ENCODE data around the gene SLC45A3.
A peak's percentile ranks its signal among the peaks of the same experiment; 100 is the strongest.

The SLC45A3 gene

GRCh38 chr1:205631010-205631767 lies 49.1 kb downstream of the SLC45A3 start:
- DNase-seq (ENCODE audit: low read depth), result peak; percentile 86
- no peak for TF ChIP-seq CTCF (conservative IDR thresholded peaks at IDR 0.05; ENCODE audit: low read depth, low read length)
- H3K4me3 ChIP-seq (ENCODE audit: low read depth, low read length), result peak overlapping the region; percentile 77

GRCh38 chr1:205630651-205631009 lies 49.7 kb downstream of the SLC45A3 start:
- TF ChIP-seq CTCF (conservative IDR thresholded peaks at IDR 0.05; ENCODE audit: low read depth, low read length), result no peak
- H3K4me3 ChIP-seq (ENCODE audit: low read depth, low read length), result peak overlapping the region; percentile 77
- DNase-seq (ENCODE audit: low read depth), result no peak

- peak; percentile 62 for DNase-seq (ENCODE audit: low read depth)
- H3K4me3 ChIP-seq (ENCODE audit: low read depth, low read length), result peak overlapping the region; percentile 77
- no peak for TF ChIP-seq CTCF (conservative IDR thresholded peaks at IDR 0.05; ENCODE audit: low read depth, low read length)
These were observed 50.1 kb downstream of the SLC45A3 start for GRCh38 chr1:205630241-205630640.

GRCh38 chr1:205629751-205630150 lies 50.6 kb downstream of the SLC45A3 start:
- peak; percentile 4 for DNase-seq (ENCODE audit: low read depth)
- H3K4me3 ChIP-seq (ENCODE audit: low read depth, low read length), result peak overlapping the region; percentile 4
- TF ChIP-seq CTCF (conservative IDR thresholded peaks at IDR 0.05; ENCODE audit: low read depth, low read length), result no peak

- no peak overlapping the region for H3K4me3 ChIP-seq (ENCODE audit: low read depth, low read length)
- TF ChIP-seq CTCF (conservative IDR thresholded peaks at IDR 0.05; ENCODE audit: low read depth, low read length), result no peak
These were observed 52.4 kb downstream of the SLC45A3 start for GRCh38 chr1:205627956-205628355.

GRCh38 chr1:205626216-205626615 lies 54.1 kb downstream of the SLC45A3 start:
- no peak for DNase-seq (ENCODE audit: low read depth)
- no peak for TF ChIP-seq CTCF (conservative IDR thresholded peaks at IDR 0.05; ENCODE audit: low read depth, low read length)
- no peak overlapping the region for H3K4me3 ChIP-seq (ENCODE audit: low read depth, low read length)

More at GRCh38 chr1:205627956-205628355, 52.4 kb downstream of the SLC45A3 start:
- no peak for DNase-seq (ENCODE audit: low read depth)

GRCh38 chr1:205623646-205624045 lies 56.7 kb downstream of the SLC45A3 start:
- no peak for DNase-seq (ENCODE audit: low read depth)
- no peak overlapping the region for H3K4me3 ChIP-seq (ENCODE audit: low read depth, low read length)
- no peak for TF ChIP-seq CTCF (conservative IDR thresholded peaks at IDR 0.05; ENCODE audit: low read depth, low read length)

All from choroid plexus epithelial cell (primary cell).